IMR-90 (cell line): ENCODE measurements around the gene ATP11B.

ENCODE experiments used
- CEBPB ChIP-seq: IDR thresholded peaks from 2 replicates; pipeline ENCODE4 v1.6.1; 2012; ENCODE audit warnings: low read depth, low read length, improper control_type of control experiment
- CTCF ChIP-seq: conservative IDR thresholded peaks from 2 replicates; pipeline ENCODE4 v1.5.1; 2012; ENCODE audit warnings: mild to moderate bottlenecking, low read depth, low read length, improper control_type of control experiment
- ELK1 ChIP-seq: fragments of 150-350 bp; IDR thresholded peaks from 2 replicates; pipeline ENCODE4 v1.6.1; 2016; ENCODE audit warnings: low read depth, mild to moderate bottlenecking, low read length, moderate library complexity, borderline replicate concordance
- FOS ChIP-seq: fragments of 150-350 bp; IDR thresholded peaks from 2 replicates; pipeline ENCODE4 v1.6.1; 2016; ENCODE audit warnings: low read depth, low read length
- MAZ ChIP-seq: IDR thresholded peaks from 2 replicates; pipeline ENCODE4 v1.6.1; 2012; ENCODE audit warnings: low read depth, mild to moderate bottlenecking, low read length, improper control_type of control experiment, moderate library complexity, borderline replicate concordance
- MXI1 ChIP-seq: IDR thresholded peaks from 2 replicates; pipeline ENCODE4 v1.6.1; 2012; ENCODE audit warnings: low read depth, mild to moderate bottlenecking, low read length, moderate library complexity, borderline replicate concordance
- POLR2A ChIP-seq: IDR thresholded peaks from 2 replicates; pipeline ENCODE4 v1.6.1; 2012; ENCODE audit warnings: mild to moderate bottlenecking, low read depth, low read length
- RAD21 ChIP-seq: IDR thresholded peaks from 2 replicates; pipeline ENCODE4 v1.6.1; 2012; ENCODE audit warnings: low read length, improper control_type of control experiment
- RFX5 ChIP-seq: IDR thresholded peaks from 2 replicates; pipeline ENCODE4 v1.8.0; 2012; ENCODE audit warnings: low read depth, mild to moderate bottlenecking, low read length, moderate library complexity
- SMC3 ChIP-seq: fragments of 150-350 bp; IDR thresholded peaks from 2 replicates; pipeline ENCODE4 v1.6.1; 2016; ENCODE audit warnings: low read depth, mild to moderate bottlenecking, antibody characterized with exemption, low read length, moderate library complexity

GRCh38 chr3:182947888-182948287 lies 154.6 kb downstream of the ATP11B start:
- TF ChIP-seq CTCF (no peak), POLR2A (no peak), CEBPB (no peak), MXI1 (no peak), RAD21 (no peak), SMC3 (no peak), RFX5 (no peak), MAZ (no peak), FOS (no peak), ELK1 (no peak)
